SU-DHL-6 (cell line): ENCODE measurements around the gene SLC37A2.

ENCODE experiments used
- H2AFZ ChIP-seq: fragments of 200-600 bp; sonication (generic); 2 replicates; pipeline ENCODE4 v1.6.1; 2014; ENCODE audit warnings: low read depth, mild to moderate bottlenecking, moderate library complexity, mixed read lengths, antibody characterized with exemption, low read length; ENCODE audit not compliant: severe bottlenecking
- H3F3A ChIP-seq: fragments of 200-600 bp; shearing (Covaris generic); 2 replicates; pipeline ENCODE4 v1.6.0; 2016; ENCODE audit warnings: antibody characterized with exemption, mild to moderate bottlenecking; ENCODE audit not compliant: insufficient read depth
- H3K27ac ChIP-seq: fragments of 200-600 bp; sonication (generic); 2 replicates; pipeline ENCODE4 v1.5.1; 2016; ENCODE audit warnings: low read depth, mild to moderate bottlenecking, low read length, moderate library complexity, mixed read lengths
- H3K27me3 ChIP-seq: fragments of 200-600 bp; sonication (generic), shearing (Covaris generic); 2 replicates; pipeline ENCODE4 v1.6.0; 2014; ENCODE audit warnings: mild to moderate bottlenecking, low read length
- H3K36me3 ChIP-seq: fragments of 200-600 bp; sonication (generic); 2 replicates; pipeline ENCODE4 v1.6.1; 2014; ENCODE audit warnings: mild to moderate bottlenecking, low read length, mixed read lengths
- H3K4me2 ChIP-seq: fragments of 300-600, 200-600 bp; shearing (Covaris generic), sonication (generic); 2 replicates; pipeline ENCODE4 v1.6.0; 2014; ENCODE audit warnings: low read length, low read depth, mild to moderate bottlenecking; ENCODE audit not compliant: poor library complexity, severe bottlenecking
- H3K4me3 ChIP-seq: fragments of 200-600 bp; sonication (generic); 2 replicates; pipeline ENCODE4 v1.5.1; 2014; ENCODE audit warnings: antibody characterized with exemption, low read length, mild to moderate bottlenecking, mixed read lengths; ENCODE audit not compliant: insufficient read depth, poor library complexity, severe bottlenecking
- H3K79me2 ChIP-seq: fragments of 200-600 bp; sonication (generic); 2 replicates; pipeline ENCODE4 v1.6.1; 2014; ENCODE audit warnings: mild to moderate bottlenecking, low read length, moderate library complexity; ENCODE audit not compliant: insufficient read depth
- H3K9ac ChIP-seq: fragments of 200-600 bp; sonication (generic); 2 replicates; pipeline ENCODE4 v1.7.0; 2014; ENCODE audit warnings: mild to moderate bottlenecking, low read length
- H3K9me2 ChIP-seq: fragments of 200-600 bp; sonication (generic); replicated peaks from 2 replicates; pipeline ENCODE4 v1.6.1; 2014; ENCODE audit warnings: low read length; ENCODE audit not compliant: insufficient read depth
- H3K9me3 ChIP-seq: fragments of 200-600 bp; sonication (generic); 2 replicates; pipeline ENCODE4 v1.6.1; 2014; ENCODE audit warnings: low read length, mixed read lengths; ENCODE audit not compliant: insufficient read depth
- H4K20me1 ChIP-seq: fragments of 200-600 bp; sonication (generic); 2 replicates; pipeline ENCODE4 v1.6.1; 2014; ENCODE audit warnings: low read depth, mild to moderate bottlenecking, antibody characterized with exemption, low read length, moderate library complexity, mixed read lengths
- CTCF ChIP-seq: fragments of 200-600 bp; sonication (generic); IDR thresholded peaks from one replicate; pipeline ENCODE4 v1.5.1; 2017; ENCODE audit warnings: antibody characterized with exemption, mild to moderate bottlenecking, low read length, moderate library complexity; ENCODE audit not compliant: insufficient read depth, poor library complexity, severe bottlenecking
- EZH2phosphoT487 ChIP-seq: fragments of 200-600 bp; sonication (generic), shearing (Covaris generic); conservative IDR thresholded peaks from 2 replicates; pipeline ENCODE4 v1.6.1; 2018; ENCODE audit warnings: mild to moderate bottlenecking, antibody characterized with exemption, low read length, moderate library complexity, mixed read lengths

The SLC37A2 gene

GRCh38 chr11:125075900-125076317 is 12.8 kb downstream of the SLC37A2 start:
- Histone ChIP-seq H4K20me1 (no peaks in the 10 kb centered on the region), H3K27ac (no peak overlapping the region), H3K9me2 (no peaks in the 10 kb centered on the region), H3K36me3 (no peaks in the 10 kb centered on the region), H3K79me2 (no peaks in the 10 kb centered on the region), H2AFZ (no peak overlapping the region), H3F3A (no peaks in the 10 kb centered on the region), H3K27me3 (no peaks in the 10 kb centered on the region), H3K9me3 (no peaks in the 10 kb centered on the region), H3K9ac (no peak overlapping the region), H3K4me3 (no peak overlapping the region), H3K4me2 (no peak overlapping the region)
- TF ChIP-seq CTCF, result no peak
- no peak for TF ChIP-seq EZH2phosphoT487

- TF ChIP-seq CTCF (no peak), EZH2phosphoT487 (no peak)
- no peak overlapping the region for H3K27ac ChIP-seq
Measured at GRCh38 chr11:125076378-125076945, 13.4 kb downstream of the SLC37A2 start.

GRCh38 chr11:125078016-125078415 is 14.9 kb downstream of the SLC37A2 start:
- Histone ChIP-seq H3K36me3 (no peaks in the 10 kb centered on the region), H2AFZ (no peak overlapping the region), H3K27ac (no peak overlapping the region), H3K9me3 (no peaks in the 10 kb centered on the region), H3K9me2 (no peaks in the 10 kb centered on the region), H3K79me2 (no peaks in the 10 kb centered on the region), H4K20me1 (no peaks in the 10 kb centered on the region), H3K27me3 (no peaks in the 10 kb centered on the region), H3K9ac (no peak overlapping the region), H3K4me3 (no peak overlapping the region), H3K4me2 (no peak overlapping the region), H3F3A (no peaks in the 10 kb centered on the region)
- no peak for TF ChIP-seq EZH2phosphoT487
- TF ChIP-seq CTCF, result no peak

More at GRCh38 chr11:125076378-125076945, 13.4 kb downstream of the SLC37A2 start:
- no peaks in the 10 kb centered on the region for H3K36me3 ChIP-seq
- no peak overlapping the region for H3K4me3 ChIP-seq
- H4K20me1 ChIP-seq, result no peaks in the 10 kb centered on the region
- no peaks in the 10 kb centered on the region for H3K79me2 ChIP-seq
- H3K9ac ChIP-seq, result no peak overlapping the region
- no peaks in the 10 kb centered on the region for H3K27me3 ChIP-seq
- H3F3A ChIP-seq, result no peaks in the 10 kb centered on the region
- no peaks in the 10 kb centered on the region for H3K9me2 ChIP-seq
- no peaks in the 10 kb centered on the region for H3K9me3 ChIP-seq
- no peak overlapping the region for H3K4me2 ChIP-seq
- no peak overlapping the region for H2AFZ ChIP-seq
